T-cell (primary cell): Measurements from ENCODE around the gene TULP4. TPM values are rescaled to one million over a fixed set of nuclear protein-coding genes. Genes with fewer than 3 reads are reported as not detected.

Experiments used
- ATAC-seq, 4 experiments: fragments of 200-7000 bp in 3 of 4; fragments of 150-1000 bp in 1 of 4; cut with Tn5 transposase; replicated peaks in 1 of 4; 1 replicate in 3 of 4; 2 replicates in 1 of 4; pipeline ENCODE4 v1.10.0; 2021; ENCODE audit warnings: moderate library complexity in 3 of 4, mild to moderate bottlenecking in 2 of 4, moderate number of reproducible peaks in 1 of 4
- CTCF ChIA-PET, 2 donors: fragments of 300-600 bp; sonication (Branson Sonifier 250); formaldehyde crosslinking; loops; one replicate each; lab custom pipeline; 2022; ENCODE audit warnings: antibody characterized with exemption in 2 of 2; lab: Charles Lee
- POLR2A ChIA-PET, 2 donors: fragments of 300-600 bp; sonication (Branson Sonifier 250); formaldehyde crosslinking; loops; one replicate each; lab custom pipeline; 2022; ENCODE audit warnings: antibody characterized with exemption in 2 of 2; lab: Charles Lee
- DNase-seq, 35 experiments: peaks; one replicate each; pipeline versions ENCODE4 v3.0.0 to v3.0.0-alpha.2; 2013 to 2023
- H3K27ac ChIP-seq: one replicate; pipeline ENCODE4 v1.5.1; 2013; ENCODE audit warnings: low read length
- H3K27me3 ChIP-seq, 2 experiments: replicated peaks in 1 of 2; 1 replicate in 1 of 2; 2 replicates in 1 of 2; pipeline versions ENCODE4 v1.6.1 to v1.7.0; 2013; ENCODE audit warnings: low read length in 1 of 2, mixed read lengths in 1 of 2; ENCODE audit not compliant: control insufficient read depth in 2 of 2, insufficient read depth in 2 of 2; ENCODE audit errors: extremely low read depth in 1 of 2
- H3K36me3 ChIP-seq, 2 donors: 1 replicate in 1 of 2; 2 replicates in 1 of 2; pipeline versions ENCODE4 v1.6.1 to v1.7.0; 2013; ENCODE audit warnings: low read length in 1 of 2; ENCODE audit not compliant: control insufficient read depth in 2 of 2, insufficient read depth in 1 of 2; ENCODE audit errors: extremely low read depth in 1 of 2
- H3K4me1 ChIP-seq, 2 experiments: 1 replicate in 1 of 2; 2 replicates in 1 of 2; pipeline versions ENCODE4 v1.6.1 to v1.7.0; 2013; ENCODE audit warnings: low read length in 2 of 2, mixed read lengths in 1 of 2; ENCODE audit not compliant: insufficient read depth in 2 of 2, control insufficient read depth in 1 of 2; ENCODE audit errors: extremely low read depth in 1 of 2
- H3K4me3 ChIP-seq, 2 donors: 1 replicate in 1 of 2; 2 replicates in 1 of 2; pipeline versions ENCODE4 v1.5.1 to v1.7.0; 2013; ENCODE audit warnings: mild to moderate bottlenecking in 2 of 2, low read length in 1 of 2, moderate library complexity in 1 of 2; ENCODE audit not compliant: control insufficient read depth in 1 of 2; ENCODE audit errors: extremely low read depth in 1 of 2
- H3K9me3 ChIP-seq: 2 replicates; pipeline ENCODE4 v1.7.0; 2013
- H3K27ac Mint-ChIP-seq, 2 donors: one replicate each; pipeline ENCODE4 v1.8.0; 2020 to 2021; ENCODE audit warnings: mild to moderate bottlenecking in 2 of 2, mixed read lengths in 2 of 2
- H3K27me3 Mint-ChIP-seq, 2 donors: one replicate each; pipeline ENCODE4 v1.8.0; 2021 to 2022; ENCODE audit warnings: mixed read lengths in 2 of 2
- H3K36me3 Mint-ChIP-seq: one replicate; pipeline ENCODE4 v1.8.0; 2021; ENCODE audit warnings: mixed read lengths
- H3K4me1 Mint-ChIP-seq, 3 donors: one replicate each; pipeline ENCODE4 v1.8.0; 2020 to 2022; ENCODE audit warnings: mixed read lengths in 3 of 3, mild to moderate bottlenecking in 1 of 3
- H3K4me3 Mint-ChIP-seq, 3 donors: one replicate each; pipeline ENCODE4 v1.8.0; 2020 to 2022; ENCODE audit warnings: mild to moderate bottlenecking in 3 of 3, mixed read lengths in 3 of 3, moderate library complexity in 3 of 3
- H3K9me3 Mint-ChIP-seq, 3 donors: one replicate each; pipeline ENCODE4 v1.8.0; 2020 to 2022; ENCODE audit warnings: mixed read lengths in 3 of 3
- WGBS: methylation state at CpG from one replicate; pipeline ENCODE4 v1.1.5; 2013; ENCODE audit warnings: missing lambda C conversion rate; ENCODE audit not compliant: insufficient coverage; 5-methylcytosine and 5-hydroxymethylcytosine counted together
- total RNA-seq, 35 experiments: library from RNA in 6 of 35; stranded (reverse) in 6 of 35; fragments of 120-200 nt in 1 of 35; gene quantifications; one replicate each; pipeline versions ENCODE4 v1.2.1 to v1.2.4 and lab custom pipeline; 2013 to 2026

The TULP4 gene
- total RNA-seq, 5 donors from 2014 or later (not counting 1 experiment from before 2014, with no cell fraction given) = 62.9 to 85.1 (median 76.1) TPM

GRCh38 chr6:158418501-158418900 is 106.2 kb downstream of the TULP4 start:
- ChIA-PET CTCF (interaction anchor here in 1 of 2 donors (0.5 kb wide), 1 partner anchor 88 kb away, joined by 4 read pairs; no protein-coding TSS in a partner anchor), POLR2A (interaction anchor here in 1 of 2 donors (0.7 kb wide), 1 partner anchor 122 kb away, joined by 3 read pairs; no protein-coding TSS in a partner anchor)
- peaks cover 39% of the 10 kb centered on the region for H3K36me3 Mint-ChIP-seq
- H3K27me3 ChIP-seq = no peaks in the 10 kb centered on the region
- no peaks in the 10 kb centered on the region for H3K27me3 Mint-ChIP-seq
- DNase-seq (no peak), ATAC-seq (no peak)
- H3K4me3 Mint-ChIP-seq = no peak overlapping the region
- no peaks in the 10 kb centered on the region for H3K4me1 Mint-ChIP-seq
- no peak overlapping the region for H3K27ac Mint-ChIP-seq
- H3K27ac ChIP-seq = no peak overlapping the region
- no CpG with 5 or more reads among the region's 2 CpGs for WGBS
- H3K36me3 ChIP-seq = peaks cover 0 to 14% of the 10 kb centered on the region in 2 donors
- H3K9me3 Mint-ChIP-seq = peaks cover 0 to 4% (median 0%) of the 10 kb centered on the region in 3 donors
- H3K9me3 ChIP-seq = no peaks in the 10 kb centered on the region
- H3K4me1 ChIP-seq = no peaks in the 10 kb centered on the region
- H3K4me3 ChIP-seq = no peak overlapping the region

GRCh38 chr6:158419339-158419909 is 107.2 kb downstream of the TULP4 start:
- ATAC-seq (no peak), DNase-seq (no peak)
- H3K36me3 ChIP-seq = peaks cover 0 to 9% of the 10 kb centered on the region in 2 donors
- POLR2A ChIA-PET = interaction anchor here in 1 of 2 donors (0.7 kb wide), 1 partner anchor 122 kb away, joined by 3 read pairs; no protein-coding TSS in a partner anchor
- Mint-ChIP-seq H3K27ac (no peak overlapping the region), H3K27me3 (no peaks in the 10 kb centered on the region), H3K4me3 (no peak overlapping the region), H3K4me1 (no peaks in the 10 kb centered on the region), H3K36me3 (peaks cover 34% of the 10 kb centered on the region), H3K9me3 (peaks cover 0 to 4% (median 0%) of the 10 kb centered on the region in 3 donors)
- no peak overlapping the region for H3K27ac ChIP-seq
- CTCF ChIA-PET = interaction anchor here in 1 of 2 donors (1.2 kb wide), 1 partner anchor 198 kb away, joined by 3 read pairs; no protein-coding TSS in a partner anchor
- no peaks in the 10 kb centered on the region for H3K27me3 ChIP-seq
- H3K9me3 ChIP-seq = no peaks in the 10 kb centered on the region
- WGBS = no CpG with 5 or more reads among the region's 2 CpGs
- no peaks in the 10 kb centered on the region for H3K4me1 ChIP-seq
- H3K4me3 ChIP-seq = no peak overlapping the region

GRCh38 chr6:158421381-158421780 is 109.1 kb downstream of the TULP4 start:
- H3K4me3 Mint-ChIP-seq = no peak overlapping the region
- ChIA-PET CTCF (interaction anchor here in 1 of 2 donors (0.5 kb wide), 1 partner anchor 207 kb away, joined by 3 read pairs; no protein-coding TSS in a partner anchor), POLR2A (no interaction called here)
- Histone ChIP-seq H3K9me3 (no peaks in the 10 kb centered on the region), H3K4me1 (no peaks in the 10 kb centered on the region), H3K27ac (no peak overlapping the region), H3K36me3 (peaks cover 0 to 3% of the 10 kb centered on the region in 2 donors), H3K27me3 (no peaks in the 10 kb centered on the region), H3K4me3 (no peak overlapping the region)
- WGBS = 94% methylated on average over 2 of the region's 4 CpGs
- H3K9me3 Mint-ChIP-seq = peaks cover 0 to 4% (median 0%) of the 10 kb centered on the region in 3 donors
- no peaks in the 10 kb centered on the region for H3K27me3 Mint-ChIP-seq
- no peaks in the 10 kb centered on the region for H3K4me1 Mint-ChIP-seq
- ATAC-seq = no peak
- H3K36me3 Mint-ChIP-seq = peaks cover 29% of the 10 kb centered on the region
- DNase-seq = no peak
- no peak overlapping the region for H3K27ac Mint-ChIP-seq

- ATAC-seq (no peak), DNase-seq (no peak)
- no peak overlapping the region for H3K27ac ChIP-seq
- Mint-ChIP-seq H3K27me3 (no peaks in the 10 kb centered on the region), H3K4me1 (no peaks in the 10 kb centered on the region), H3K36me3 (peaks cover 17% of the 10 kb centered on the region), H3K9me3 (peaks cover 0 to 4% (median 0%) of the 10 kb centered on the region in 3 donors), H3K4me3 (no peak overlapping the region), H3K27ac (no peak overlapping the region)
- POLR2A ChIA-PET = no interaction called here
- H3K9me3 ChIP-seq = no peaks in the 10 kb centered on the region
- CTCF ChIA-PET = no interaction called here
- no peak overlapping the region for H3K4me3 ChIP-seq
- no peaks in the 10 kb centered on the region for H3K27me3 ChIP-seq
- no peaks in the 10 kb centered on the region for H3K36me3 ChIP-seq
- no peaks in the 10 kb centered on the region for H3K4me1 ChIP-seq
- WGBS = 94% methylated on average over 5 of the region's 15 CpGs
These were observed 110.5 kb downstream of the TULP4 start for GRCh38 chr6:158422629-158423238.

- Mint-ChIP-seq H3K27ac (no peak overlapping the region), H3K36me3 (peaks cover 40% of the 10 kb centered on the region)
These were observed 118.8 kb downstream of the TULP4 start for GRCh38 chr6:158431036-158431435.

GRCh38 chr6:158431560-158431959 is 119.3 kb downstream of the TULP4 start:
- no peak overlapping the region for H3K4me3 ChIP-seq
- H3K27ac ChIP-seq = no peak overlapping the region
- DNase-seq (no peak), ATAC-seq (no peak)
- no peak overlapping the region for H3K27ac Mint-ChIP-seq
- CTCF ChIA-PET = no interaction called here
- H3K27me3 ChIP-seq = no peaks in the 10 kb centered on the region
- H3K36me3 Mint-ChIP-seq = peaks cover 37% of the 10 kb centered on the region
- peaks cover 0 to 7% (median 0%) of the 10 kb centered on the region in 3 donors for H3K4me1 Mint-ChIP-seq
- H3K27me3 Mint-ChIP-seq = no peaks in the 10 kb centered on the region
- H3K9me3 Mint-ChIP-seq = no peaks in the 10 kb centered on the region
- no peaks in the 10 kb centered on the region for H3K4me1 ChIP-seq
- H3K9me3 ChIP-seq = no peaks in the 10 kb centered on the region
- peaks cover 4 to 15% of the 10 kb centered on the region in 2 donors for H3K36me3 ChIP-seq
- POLR2A ChIA-PET = no interaction called here
- WGBS = 91% methylated on average over 12 of the region's 13 CpGs
- H3K4me3 Mint-ChIP-seq = no peak overlapping the region

More at GRCh38 chr6:158431036-158431435, 118.8 kb downstream of the TULP4 start:
- POLR2A ChIA-PET = no interaction called here
- CTCF ChIA-PET = no interaction called here
- H3K9me3 ChIP-seq = no peaks in the 10 kb centered on the region
- peaks cover 4 to 15% of the 10 kb centered on the region in 2 donors for H3K36me3 ChIP-seq
- no peak for ATAC-seq
- no peak for DNase-seq
- no peak overlapping the region for H3K27ac ChIP-seq
- H3K4me3 Mint-ChIP-seq = no peak overlapping the region
- WGBS = 100% methylated on average over 4 of the region's 4 CpGs
- H3K27me3 Mint-ChIP-seq = no peaks in the 10 kb centered on the region
- no peak overlapping the region for H3K4me3 ChIP-seq
- no peaks in the 10 kb centered on the region for H3K4me1 ChIP-seq
- H3K9me3 Mint-ChIP-seq = no peaks in the 10 kb centered on the region
- no peaks in the 10 kb centered on the region for H3K27me3 ChIP-seq
- peaks cover 0 to 7% (median 0%) of the 10 kb centered on the region in 3 donors for H3K4me1 Mint-ChIP-seq
